K562 (cell line): ENCODE results near the gene PLXDC1. TPM values are rescaled to one million over a fixed set of nuclear protein-coding genes. Genes with fewer than 3 reads are reported as not detected.

ENCODE experiments used
- ASH1L ChIP-seq: fragments of 450-650 bp; IDR thresholded peaks from 2 replicates; pipeline ENCODE4 v1.6.1; 2018; ENCODE audit warnings: borderline replicate concordance, mild to moderate bottlenecking, low read depth; ENCODE audit not compliant: partially characterized antibody
- FOXJ2 ChIP-seq: fragments of 200-800 bp; sonication (Bioruptor generic); IDR thresholded peaks from 2 replicates; pipeline ENCODE4 v1.6.1; 2016; ENCODE audit warnings: missing genetic modification characterization, missing compliant biosample characterization
- HDAC8 ChIP-seq: fragments of 450-650 bp; IDR thresholded peaks from 2 replicates; pipeline ENCODE4 v1.6.1; 2016; ENCODE audit warnings: mild to moderate bottlenecking, missing genetic modification characterization, moderate library complexity, missing compliant biosample characterization
- HMBOX1 ChIP-seq: sonication (generic); IDR thresholded peaks from 2 replicates; pipeline ENCODE4 v1.6.1; 2016
- KAT2B ChIP-seq: IDR thresholded peaks from one replicate; pipeline ENCODE4 v1.6.1; 2012; ENCODE audit warnings: low read depth, mild to moderate bottlenecking, control low read depth, inconsistent platforms, low read length, moderate library complexity
- KLF6 ChIP-seq: fragments of 250-450 bp; sonication (Bioruptor Pico); IDR thresholded peaks from 2 replicates; pipeline ENCODE4 v1.4.0; 2020; ENCODE audit warnings: mild to moderate bottlenecking, moderate library complexity, borderline replicate concordance
- MAFF ChIP-seq: IDR thresholded peaks from 2 replicates; pipeline ENCODE4 v1.6.1; 2012; ENCODE audit warnings: low read length, improper control_type of control experiment
- MYC ChIP-seq, 2 experiments: fragments of 250-450 bp in 1 of 2; sonication (Bioruptor Pico) in 1 of 2; IDR thresholded peaks; 2 replicates each; pipeline versions ENCODE4 v1.5.1 to v1.6.1; 2012 to 2021; ENCODE audit warnings: low read depth in 2 of 2, borderline replicate concordance in 1 of 2, improper control_type of control experiment in 1 of 2, low read length in 1 of 2, mild to moderate bottlenecking in 1 of 2, moderate library complexity in 1 of 2
- NFIX ChIP-seq: fragments of 250-450 bp; sonication (Bioruptor Pico); IDR thresholded peaks from 2 replicates; pipeline ENCODE4 v1.4.0; 2020; ENCODE audit warnings: low read depth, mild to moderate bottlenecking, moderate library complexity
- PHF8 ChIP-seq: fragments of 200-600 bp; sonication (generic); IDR thresholded peaks from 2 replicates; pipeline ENCODE4 v1.6.1; 2012; ENCODE audit warnings: mixed run types, mild to moderate bottlenecking, inconsistent platforms, low read length, moderate library complexity, borderline replicate concordance
- POU5F1 ChIP-seq: fragments of 150-350 bp; IDR thresholded peaks from 2 replicates; pipeline ENCODE4 v1.6.1; 2014; ENCODE audit warnings: borderline replicate concordance, low read length, low read depth, mild to moderate bottlenecking; ENCODE audit not compliant: partially characterized antibody
- RNF2 ChIP-seq: sonication (generic); IDR thresholded peaks from 2 replicates; pipeline ENCODE4 v1.6.1; 2016
- SMAD4 ChIP-seq: fragments of 250-450 bp; sonication (Bioruptor Pico); conservative IDR thresholded peaks from 2 replicates; pipeline ENCODE4 v1.8.0; 2021; ENCODE audit warnings: inconsistent platforms, mild to moderate bottlenecking, moderate library complexity
- TAF1 ChIP-seq: IDR thresholded peaks from 2 replicates; pipeline ENCODE4 v1.6.1; 2011; ENCODE audit warnings: mild to moderate bottlenecking, low read length, moderate library complexity; ENCODE audit not compliant: insufficient read depth, control insufficient read depth, severe bottlenecking; ENCODE audit errors: extremely low read depth
- XRCC3 ChIP-seq: fragments of 450-650 bp; IDR thresholded peaks from 2 replicates; pipeline ENCODE4 v1.6.1; 2017; ENCODE audit warnings: mild to moderate bottlenecking, moderate library complexity
- XRCC4 ChIP-seq: IDR thresholded peaks from one replicate; pipeline ENCODE4 v1.6.1; 2011; ENCODE audit not compliant: insufficient read depth, insufficient read length; ENCODE audit errors: extremely low read depth
- ZC3H4 ChIP-seq: sonication (generic); formaldehyde crosslinking; IDR thresholded peaks from 2 replicates; pipeline ENCODE4 v1.9.0; 2021; ENCODE audit warnings: missing genetic modification reagents, borderline replicate concordance
- ZKSCAN8 ChIP-seq: fragments of 200-800 bp; sonication (Bioruptor generic); IDR thresholded peaks from 2 replicates; pipeline ENCODE4 v1.6.1; 2016; ENCODE audit warnings: missing genetic modification characterization, missing compliant biosample characterization
- ZNF263 ChIP-seq: sonication (generic); formaldehyde crosslinking; IDR thresholded peaks from 2 replicates; pipeline ENCODE4 v1.8.0; 2022; ENCODE audit warnings: mild to moderate bottlenecking, missing genetic modification reagents, borderline replicate concordance
- ZNF282 ChIP-seq: sonication (generic); formaldehyde crosslinking; IDR thresholded peaks from 2 replicates; pipeline ENCODE4 v1.8.1; 2023; ENCODE audit warnings: missing genetic modification reagents
- ZNF316 ChIP-seq: fragments of 450-650 bp; IDR thresholded peaks from 2 replicates; pipeline ENCODE4 v1.6.1; 2016
- ZNF384 ChIP-seq: IDR thresholded peaks from 2 replicates; pipeline ENCODE4 v1.6.1; 2012; ENCODE audit warnings: low read depth, low read length, improper control_type of control experiment
- ZNF589 ChIP-seq: fragments of 200-800 bp; sonication (Bioruptor generic); IDR thresholded peaks from 2 replicates; pipeline ENCODE4 v1.6.1; 2016; ENCODE audit warnings: low read depth, missing genetic modification characterization, missing compliant biosample characterization
- polyA plus RNA-seq, 8 experiments: library from polyadenylated mRNA; depleted of rRNA in 4 of 8; stranded (reverse) in 5 of 8; unstranded in 3 of 8; fragments of >200 nt; fragmentation: Nextera tagmentation in 2 of 8; fragmentation: Illumina TruSeq in 1 of 8; extraction: Ambion mirVana in 2 of 8; extraction: Trizol in 1 of 8; gene quantifications; 2 replicates each; pipeline versions ENCODE4 v1.2.1 to v1.2.3, GENCODE V29; 2011 to 2014; ENCODE audit warnings: inconsistent platforms in 1 of 8, missing spikeins in 1 of 8
- total RNA-seq, 7 experiments: library from RNA; depleted of rRNA in 6 of 7; stranded (reverse); fragments of >200 nt in 6 of 7; fragmentation: Illumina TruSeq in 2 of 7; extraction: Trizol in 2 of 7; gene quantifications; 2 replicates each; pipeline versions ENCODE4 v1.2.1 to v1.2.3, GENCODE V29; 2011 to 2021; ENCODE audit warnings: low replicate concordance in 1 of 7
- TF ChIP-seq, protein P1 (sequence below): fragments of 450-650 bp; IDR thresholded peaks from 2 replicates; pipeline ENCODE4 v1.6.1; 2016; ENCODE audit warnings: borderline replicate concordance

The PLXDC1 gene
- total and polyA plus RNA-seq, 9 of the 15 experiments (the other 6 are each of a cell fraction or from before 2014, with no cell fraction given), result not detected

DNA sequence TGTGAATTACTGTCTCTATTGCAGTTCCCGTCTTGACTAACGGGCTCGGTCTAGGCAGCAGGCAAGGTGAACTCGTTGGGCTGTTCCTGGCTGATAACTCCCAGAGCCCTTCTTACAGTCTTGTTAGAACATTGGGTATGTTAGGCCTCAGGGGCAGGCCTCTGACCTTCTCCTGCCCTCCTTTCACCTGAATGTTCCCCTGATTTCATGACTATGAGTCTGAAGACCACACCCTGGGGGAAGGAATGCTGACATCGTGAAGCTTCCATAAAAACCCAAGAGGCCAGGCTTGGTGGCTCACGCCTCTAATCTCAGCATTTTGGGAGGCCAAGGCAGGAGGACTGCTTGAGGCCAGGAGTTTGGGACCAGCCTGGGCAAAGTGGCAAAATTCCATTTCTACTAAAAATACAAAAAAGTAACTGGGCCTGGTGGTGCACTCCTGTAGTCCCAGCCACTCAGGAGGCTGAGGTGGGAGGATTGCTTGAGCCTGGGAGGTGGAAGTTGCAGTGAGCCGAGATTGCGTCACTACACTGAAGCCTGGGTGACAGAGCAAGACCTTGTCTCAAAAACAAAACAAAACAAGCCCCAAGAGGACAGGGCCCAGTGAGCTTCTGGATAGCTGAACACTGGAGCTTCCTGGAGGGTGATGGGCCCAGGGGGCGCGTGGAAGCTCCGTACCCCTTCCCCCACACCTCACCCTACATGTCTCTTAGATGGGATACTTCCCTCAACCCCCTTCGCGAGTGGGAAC, 136.5 kb downstream of the PLXDC1 start (continued):
- TF ChIP-seq ZNF263 (CRISPR knock-in tag) (no peak), KLF6 (CRISPR knock-in tag) (0 out of 2 replicates have a peak, but pooled peaks have one; percentile 13), ZC3H4 (no peak), ZNF384 (no peak), PHF8 (no peak), MAFF (no peak), FOXJ2 (tag) (peak; percentile 53; the same call in 1 of the 2 replicates), RNF2 (no peak), XRCC3 (no peak), ZNF589 (CRISPR knock-in tag) (peak; percentile 45; the same call in 1 of the 2 replicates), ASH1L (no peak), SMAD4 (CRISPR knock-in tag) (peak; percentile 75), HDAC8 (0 out of 2 replicates have a peak, but pooled peaks have one; percentile 23), KAT2B (no peak), MYC (IDR thresholded peaks at IDR 0.05; ENCODE audit: low read depth, low read length) (no peak), MYC (CRISPR knock-in tag; IDR thresholded peaks at IDR 0.05; ENCODE audit: borderline replicate concordance, low read depth) (no peak), ZNF316 (no peak), HMBOX1 (no peak), NFIX (CRISPR knock-in tag) (no peak), XRCC4 (no peak), TAF1 (no peak), ZNF282 (no peak), POU5F1 (no peak), ZKSCAN8 (peak; percentile 5; the same call in 1 of the 2 replicates)
- TF ChIP-seq, protein P1, sequence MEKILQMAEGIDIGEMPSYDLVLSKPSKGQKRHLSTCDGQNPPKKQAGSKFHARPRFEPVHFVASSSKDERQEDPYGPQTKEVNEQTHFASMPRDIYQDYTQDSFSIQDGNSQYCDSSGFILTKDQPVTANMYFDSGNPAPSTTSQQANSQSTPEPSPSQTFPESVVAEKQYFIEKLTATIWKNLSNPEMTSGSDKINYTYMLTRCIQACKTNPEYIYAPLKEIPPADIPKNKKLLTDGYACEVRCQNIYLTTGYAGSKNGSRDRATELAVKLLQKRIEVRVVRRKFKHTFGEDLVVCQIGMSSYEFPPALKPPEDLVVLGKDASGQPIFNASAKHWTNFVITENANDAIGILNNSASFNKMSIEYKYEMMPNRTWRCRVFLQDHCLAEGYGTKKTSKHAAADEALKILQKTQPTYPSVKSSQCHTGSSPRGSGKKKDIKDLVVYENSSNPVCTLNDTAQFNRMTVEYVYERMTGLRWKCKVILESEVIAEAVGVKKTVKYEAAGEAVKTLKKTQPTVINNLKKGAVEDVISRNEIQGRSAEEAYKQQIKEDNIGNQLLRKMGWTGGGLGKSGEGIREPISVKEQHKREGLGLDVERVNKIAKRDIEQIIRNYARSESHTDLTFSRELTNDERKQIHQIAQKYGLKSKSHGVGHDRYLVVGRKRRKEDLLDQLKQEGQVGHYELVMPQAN, result no peak
